Loucy (cell line): ENCODE measurements around the gene TMEM30B.

Source experiments
- H2AFZ ChIP-seq: fragments of 200-600 bp; sonication (generic); 2 replicates; pipeline ENCODE4 v1.6.0; 2016; ENCODE audit warnings: antibody characterized with exemption, mild to moderate bottlenecking, low read length, moderate library complexity
- H3F3A ChIP-seq: fragments of 200-600 bp; 2 replicates; pipeline ENCODE4 v1.6.0; 2016; ENCODE audit warnings: antibody characterized with exemption, low read depth, mild to moderate bottlenecking
- H3K27me3 ChIP-seq: fragments of 200-600 bp; sonication (generic); 2 replicates; pipeline ENCODE4 v1.6.1; 2014; ENCODE audit warnings: low read length, mild to moderate bottlenecking; ENCODE audit not compliant: insufficient read depth, poor library complexity, severe bottlenecking
- H3K36me3 ChIP-seq: fragments of 200-600 bp; sonication (generic); 2 replicates; pipeline ENCODE4 v1.6.1; 2016; ENCODE audit warnings: low read length; ENCODE audit not compliant: insufficient read depth
- H3K4me1 ChIP-seq: fragments of 200-600 bp; sonication (generic); 2 replicates; pipeline ENCODE4 v1.5.1; 2014; ENCODE audit warnings: low read length, mild to moderate bottlenecking; ENCODE audit not compliant: insufficient read depth, poor library complexity, severe bottlenecking
- H3K4me2 ChIP-seq: fragments of 200-600 bp; sonication (generic); 2 replicates; pipeline ENCODE4 v1.6.0; 2014; ENCODE audit warnings: antibody characterized with exemption, low read length, low read depth, mild to moderate bottlenecking; ENCODE audit not compliant: poor library complexity, severe bottlenecking
- H3K4me3 ChIP-seq: fragments of 200-600 bp; sonication (generic); 2 replicates; pipeline ENCODE4 v1.5.1; 2014; ENCODE audit warnings: low read length, mild to moderate bottlenecking, mixed read lengths; ENCODE audit not compliant: poor library complexity, severe bottlenecking
- H3K79me2 ChIP-seq: fragments of 200-600 bp; sonication (generic); 2 replicates; pipeline ENCODE4 v1.6.1; 2014; ENCODE audit warnings: low read length; ENCODE audit not compliant: insufficient read depth
- H3K9ac ChIP-seq: fragments of 200-600 bp; sonication (generic); 2 replicates; pipeline ENCODE4 v1.6.0; 2014; ENCODE audit warnings: mild to moderate bottlenecking, low read depth, low read length, moderate library complexity; ENCODE audit not compliant: poor library complexity, severe bottlenecking
- H3K9me2 ChIP-seq: fragments of 200-600 bp; sonication (generic); replicated peaks from 2 replicates; pipeline ENCODE4 v1.6.1; 2016; ENCODE audit warnings: low read depth, low read length, mixed read lengths
- H3K9me3 ChIP-seq: fragments of 200-600 bp; sonication (generic); 2 replicates; pipeline ENCODE4 v1.6.1; 2014; ENCODE audit warnings: mild to moderate bottlenecking, antibody characterized with exemption, low read length, low read depth; ENCODE audit not compliant: insufficient read depth
- H4K20me1 ChIP-seq: fragments of 200-600 bp; sonication (generic); 2 replicates; pipeline ENCODE4 v1.6.0; 2014; ENCODE audit warnings: antibody characterized with exemption, low read length, mild to moderate bottlenecking; ENCODE audit not compliant: insufficient read depth, poor library complexity, severe bottlenecking
- CTCF ChIP-seq: fragments of 200-600 bp; sonication (generic); conservative IDR thresholded peaks from 2 replicates; pipeline ENCODE4 v1.5.1; 2014; ENCODE audit warnings: mild to moderate bottlenecking, antibody characterized with exemption, low read length
- EZH2phosphoT487 ChIP-seq: fragments of 200-600 bp; IDR thresholded peaks from 2 replicates; pipeline ENCODE4 v1.6.1; 2018; ENCODE audit warnings: antibody characterized with exemption, mild to moderate bottlenecking, moderate library complexity, borderline replicate concordance

The TMEM30B gene

GRCh38 chr14:61229981-61230380 is 51.2 kb downstream of the TMEM30B start:
- no peaks in the 10 kb centered on the region for H3K79me2 ChIP-seq
- H3K4me1 ChIP-seq, result no peaks in the 10 kb centered on the region
- H3K27me3 ChIP-seq, result no peaks in the 10 kb centered on the region
- H2AFZ ChIP-seq, result no peak overlapping the region
- no peaks in the 10 kb centered on the region for H3K36me3 ChIP-seq
- no peak overlapping the region for H3K4me2 ChIP-seq
- H4K20me1 ChIP-seq, result no peaks in the 10 kb centered on the region
- no peak overlapping the region for H3K9ac ChIP-seq
- no peaks in the 10 kb centered on the region for H3F3A ChIP-seq
- TF ChIP-seq CTCF (no peak), EZH2phosphoT487 (no peak)
- no peak overlapping the region for H3K4me3 ChIP-seq
- H3K9me2 ChIP-seq, result no peaks in the 10 kb centered on the region
- no peaks in the 10 kb centered on the region for H3K9me3 ChIP-seq

- no peak for TF ChIP-seq CTCF
- TF ChIP-seq EZH2phosphoT487, result no peak
- Histone ChIP-seq H3K9me3 (no peaks in the 10 kb centered on the region), H2AFZ (no peak overlapping the region), H3K4me1 (no peaks in the 10 kb centered on the region), H3K4me2 (no peak overlapping the region), H3K36me3 (no peaks in the 10 kb centered on the region), H3K9ac (no peak overlapping the region), H3F3A (no peaks in the 10 kb centered on the region), H3K27me3 (no peaks in the 10 kb centered on the region), H3K9me2 (no peaks in the 10 kb centered on the region), H4K20me1 (no peaks in the 10 kb centered on the region), H3K79me2 (no peaks in the 10 kb centered on the region), H3K4me3 (no peak overlapping the region)
Measured at GRCh38 chr14:61229475-61229888, 51.7 kb downstream of the TMEM30B start.

- Histone ChIP-seq H3K27me3 (no peaks in the 10 kb centered on the region), H2AFZ (no peak overlapping the region)
Measured at GRCh38 chr14:61227884-61228591, 53.1 kb downstream of the TMEM30B start.

More at GRCh38 chr14:61227884-61228591, 53.1 kb downstream of the TMEM30B start:
- H3K9me3 ChIP-seq, result no peaks in the 10 kb centered on the region
- H3K4me2 ChIP-seq, result no peak overlapping the region
- no peaks in the 10 kb centered on the region for H3K4me1 ChIP-seq
- TF ChIP-seq CTCF, result no peak
- TF ChIP-seq EZH2phosphoT487, result no peak
- H4K20me1 ChIP-seq, result no peaks in the 10 kb centered on the region
- H3K36me3 ChIP-seq, result no peaks in the 10 kb centered on the region
- H3K79me2 ChIP-seq, result no peaks in the 10 kb centered on the region
- H3F3A ChIP-seq, result no peaks in the 10 kb centered on the region
- no peak overlapping the region for H3K9ac ChIP-seq
- H3K9me2 ChIP-seq, result no peaks in the 10 kb centered on the region
- H3K4me3 ChIP-seq, result no peak overlapping the region
